Suppressor macrophage (primary cell): ENCODE data around the gene CASP2.

ENCODE experiments used
- DNase-seq, 4 experiments: peaks; one replicate each; pipeline ENCODE4 v3.0.0-alpha.2; 2020 to 2022

CASP2 gene

GRCh38 chr7:143296686-143297085 is 8.5 kb downstream of the CASP2 start:
- DNase-seq: no peak

GRCh38 chr7:143299346-143299745 is 11.2 kb downstream of the CASP2 start:
- no peak for DNase-seq

DNA sequence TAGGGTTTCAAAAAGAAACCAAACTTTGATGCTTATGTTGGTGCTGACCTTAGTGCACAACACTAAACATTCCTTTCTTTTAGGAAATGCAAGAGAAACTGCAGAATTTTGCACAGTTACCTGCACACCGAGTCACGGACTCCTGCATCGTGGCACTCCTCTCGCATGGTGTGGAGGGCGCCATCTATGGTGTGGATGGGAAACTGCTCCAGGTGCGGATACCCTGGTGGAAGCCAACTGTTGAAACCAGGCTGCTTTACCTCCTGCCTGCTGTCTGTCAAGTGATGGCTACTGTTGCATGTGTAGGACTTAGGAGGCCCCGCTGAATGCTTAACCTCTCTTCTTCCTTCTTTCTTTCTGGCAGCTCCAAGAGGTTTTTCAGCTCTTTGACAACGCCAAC is 11.7 kb downstream of the CASP2 start:
- peak in 1 of 4 experiments; percentile 37 for DNase-seq

DNA sequence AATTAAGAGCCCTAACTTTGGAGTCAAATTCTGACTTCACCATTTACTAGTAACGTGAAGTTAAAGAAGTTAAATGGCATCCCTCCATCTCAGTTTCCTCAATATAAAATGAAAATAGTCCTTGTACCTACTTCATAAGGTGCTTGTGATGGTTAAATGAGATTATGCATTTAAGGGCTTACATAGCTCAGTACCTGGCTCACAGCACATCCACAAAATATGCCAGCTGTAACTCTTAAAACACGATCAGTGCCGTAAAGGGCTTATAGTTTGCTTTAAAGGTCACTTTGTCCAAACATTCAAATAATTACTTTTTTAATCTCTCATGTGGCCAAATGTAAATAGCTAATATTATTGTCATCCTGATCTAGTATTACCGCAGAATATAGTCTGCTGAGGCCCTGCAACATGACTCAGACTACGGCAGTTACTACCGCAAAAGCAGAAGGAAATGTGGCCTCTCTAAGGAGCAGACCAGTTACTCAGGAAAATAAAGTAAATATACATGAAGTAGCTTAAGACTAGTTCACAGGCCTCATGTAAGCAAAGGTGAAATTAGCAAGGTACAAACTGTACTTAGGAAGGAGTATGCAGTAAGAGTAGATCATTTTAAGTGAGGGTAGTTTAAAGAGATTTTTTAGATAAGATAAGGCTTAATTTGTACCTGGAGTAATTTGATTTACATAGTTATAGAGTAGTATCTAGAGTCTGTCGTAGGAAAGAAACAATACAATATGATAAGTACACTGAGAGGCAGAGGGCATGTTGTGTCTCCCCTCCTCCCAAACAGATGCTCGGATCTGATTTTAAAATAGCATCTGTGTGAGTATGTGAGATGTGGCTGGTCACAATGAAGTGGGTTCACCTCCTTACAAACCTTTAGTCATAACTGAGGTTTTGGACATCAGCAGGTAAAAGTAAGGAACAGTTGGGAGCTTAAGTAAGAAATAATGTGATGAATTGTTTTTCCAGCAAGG is 13.1 kb downstream of the CASP2 start:
- DNase-seq: peak; percentile 57 to 81 (median 77)

GRCh38 chr7:143303733-143304132 is 15.6 kb downstream of the CASP2 start:
- DNase-seq: no peak

- DNase-seq: no peak
Observed at GRCh38 chr7:143304938-143305337, 16.8 kb downstream of the CASP2 start.

GRCh38 chr7:143305423-143306070 is 17.4 kb downstream of the CASP2 start:
- peak; percentile 72 to 89 (median 82) for DNase-seq

- DNase-seq: no peak
Observed at GRCh38 chr7:143308632-143309031, 20.5 kb downstream of the CASP2 start.

DNA sequence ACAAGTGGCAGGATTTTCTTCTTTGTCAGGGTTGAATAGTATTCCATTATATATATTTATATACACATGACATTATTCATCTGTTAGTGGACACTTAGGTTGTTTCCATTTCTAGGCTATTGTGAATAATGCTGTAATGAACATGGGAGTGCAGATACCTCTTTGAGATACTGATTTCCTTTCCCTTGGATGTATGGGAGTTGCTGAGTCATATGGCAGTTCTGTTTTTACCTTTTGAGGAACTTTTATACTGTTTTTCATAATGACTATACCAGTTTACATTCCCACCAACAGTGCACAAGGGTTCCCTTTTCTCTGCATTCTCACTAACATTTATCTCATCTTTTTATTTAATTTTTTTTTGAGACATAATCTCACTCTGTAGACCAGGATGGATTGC is 26.0 kb downstream of the CASP2 start:
- peak in 3 of 4 experiments; percentile 25 to 69 (median 64) for DNase-seq

GRCh38 chr7:143315776-143316175 is 27.6 kb downstream of the CASP2 start, which contains the start of gene CLCN1:
CLCN1 (plus strand) TSS chr7:143316111; CDS start chr7:143316213, 102 bp downstream.
- no peak for DNase-seq

DNA sequence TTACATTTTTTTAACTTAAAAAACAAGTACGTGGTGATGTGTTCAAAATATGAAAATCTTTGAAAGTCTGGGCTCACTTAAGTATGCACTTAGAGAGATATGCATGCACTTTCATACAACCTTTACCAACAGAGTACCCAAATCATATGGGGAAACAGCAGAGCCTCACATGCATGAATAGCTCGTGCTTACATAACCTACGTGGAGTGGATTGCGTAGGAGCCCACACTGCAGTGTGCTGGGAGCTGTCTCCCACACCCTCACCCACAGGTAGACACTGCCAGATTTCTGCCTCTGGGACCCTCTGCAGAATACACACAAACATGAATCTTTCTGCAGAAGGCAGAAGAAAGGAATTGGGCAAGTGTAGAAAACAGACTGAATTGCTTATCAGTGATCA is 28.3 kb downstream of the CASP2 start:
- peak in 3 of 4 experiments; percentile 50 to 61 (median 60) for DNase-seq

- peak; percentile 72 to 89 (median 84) for DNase-seq
Observed at GRCh38 chr7:143318661-143319060, 30.5 kb downstream of the CASP2 start.

GRCh38 chr7:143320620-143321019 is 32.5 kb downstream of the CASP2 start:
- DNase-seq: no peak

DNA sequence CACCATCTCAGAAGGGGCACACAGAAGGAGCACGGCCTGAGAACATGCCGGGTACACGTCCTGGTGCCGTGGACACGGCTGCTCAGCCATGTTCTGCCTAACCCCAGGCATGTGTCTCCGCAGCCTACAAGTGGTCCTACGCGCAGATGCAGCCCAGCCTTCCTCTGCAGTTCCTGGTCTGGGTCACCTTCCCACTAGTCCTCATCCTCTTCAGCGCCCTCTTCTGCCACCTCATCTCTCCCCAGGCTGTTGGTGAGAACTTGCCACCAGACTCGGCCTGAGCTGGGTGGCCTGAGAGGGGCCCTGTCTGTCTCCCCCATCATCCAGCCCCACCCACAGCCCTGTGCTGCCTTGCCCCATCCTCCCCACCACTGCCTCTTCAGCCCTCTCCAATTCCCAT is 33.1 kb downstream of the CASP2 start:
- DNase-seq: no peak

DNA sequence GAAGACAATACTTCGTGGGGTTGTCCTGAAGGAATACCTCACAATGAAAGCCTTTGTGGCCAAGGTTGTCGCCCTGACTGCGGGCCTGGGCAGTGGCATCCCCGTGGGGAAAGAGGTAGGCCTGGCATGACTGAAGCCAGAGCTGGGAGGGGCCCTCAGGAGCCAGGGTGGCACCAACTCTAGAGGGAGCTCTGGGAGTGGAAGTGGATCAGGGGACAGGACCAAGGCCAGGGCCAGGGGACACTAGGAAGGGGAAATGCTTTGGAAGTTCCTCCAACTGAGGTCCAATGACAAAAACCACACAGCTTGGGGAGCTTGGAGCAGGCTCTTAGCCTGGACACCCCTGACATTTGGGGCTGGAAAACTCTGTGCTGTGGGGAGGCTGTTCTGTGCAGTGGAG is 33.6 kb downstream of the CASP2 start:
- DNase-seq: peak; percentile 78 to 91 (median 88)

GRCh38 chr7:143322760-143323633 is 34.8 kb downstream of the CASP2 start:
- DNase-seq: peak in 1 of 4 experiments; percentile 29

DNA sequence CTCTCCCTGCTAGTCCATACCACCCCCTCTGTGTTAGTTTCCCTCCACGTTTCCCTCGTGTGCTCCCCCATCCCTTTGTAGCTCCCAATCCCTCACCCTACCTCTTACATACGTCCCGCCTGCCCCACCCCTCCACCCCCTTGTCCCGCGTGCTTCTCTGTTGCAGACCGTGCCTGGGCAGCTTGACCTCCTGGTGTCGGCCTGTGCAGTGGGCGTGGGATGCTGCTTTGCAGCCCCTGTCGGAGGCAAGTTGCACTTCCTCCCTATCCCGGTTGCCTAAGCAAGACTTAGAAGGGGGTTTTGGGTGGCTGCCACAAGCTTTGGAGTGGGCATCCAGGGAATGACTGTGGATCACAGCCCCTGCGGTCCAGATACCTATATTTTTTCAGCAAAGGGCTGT is 35.5 kb downstream of the CASP2 start:
- peak in 3 of 4 experiments; percentile 63 to 82 (median 66) for DNase-seq

- no peak for DNase-seq
Observed at GRCh38 chr7:143325240-143325639, 37.1 kb downstream of the CASP2 start.

DNA sequence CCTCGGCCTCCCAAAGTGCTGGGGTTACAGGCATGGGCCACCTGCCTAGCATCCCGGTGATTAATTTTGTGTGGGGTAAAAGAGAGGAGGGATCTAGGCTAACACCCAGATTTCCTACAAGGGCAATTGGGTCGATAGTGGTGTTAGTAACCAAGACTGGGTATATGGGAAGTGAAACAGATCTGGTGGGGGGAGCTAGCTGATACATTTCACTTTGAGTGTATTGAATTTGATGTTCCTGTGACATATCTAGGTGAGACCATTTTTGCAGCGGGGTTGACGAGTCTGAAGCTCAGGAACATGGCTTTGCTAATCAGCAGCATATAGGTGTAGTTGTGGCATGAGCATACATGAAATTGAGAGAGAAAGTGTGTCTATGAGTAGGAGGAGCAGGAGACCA is 39.8 kb downstream of the CASP2 start:
- DNase-seq: no peak

DNA sequence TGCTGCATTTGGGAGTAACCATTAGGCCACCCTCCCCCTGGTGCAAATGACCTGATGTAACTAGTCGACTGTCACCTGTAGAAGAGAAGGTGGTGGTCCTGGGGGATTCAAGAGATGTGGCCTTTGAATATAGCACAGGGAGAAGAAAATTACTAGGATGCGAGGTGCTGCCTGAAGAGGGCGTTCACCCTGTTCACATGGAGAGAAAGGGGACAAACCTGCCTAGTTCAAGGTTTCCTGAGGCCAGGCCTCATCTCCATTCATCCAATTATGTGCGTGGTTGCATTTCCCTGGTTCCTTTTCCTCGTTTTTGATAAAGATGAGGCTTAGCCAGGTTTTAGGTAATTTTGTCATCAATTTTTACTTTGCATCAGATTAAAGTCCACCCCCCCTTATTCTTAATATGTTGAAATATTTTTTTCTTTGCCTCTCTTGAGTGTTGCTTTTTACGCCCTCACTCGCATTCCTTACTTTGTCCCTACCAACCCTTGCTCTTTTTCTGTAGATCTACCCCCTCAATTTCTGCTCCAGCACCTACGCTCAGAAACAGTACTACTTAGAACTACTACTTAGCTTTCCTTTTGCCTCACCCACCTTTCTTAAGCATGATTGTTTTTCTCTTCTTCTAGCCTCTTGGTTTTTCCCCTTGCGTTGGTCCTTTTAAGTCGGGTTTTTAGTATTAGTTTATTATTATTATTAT is 41.5 kb downstream of the CASP2 start:
- no peak for DNase-seq

DNA sequence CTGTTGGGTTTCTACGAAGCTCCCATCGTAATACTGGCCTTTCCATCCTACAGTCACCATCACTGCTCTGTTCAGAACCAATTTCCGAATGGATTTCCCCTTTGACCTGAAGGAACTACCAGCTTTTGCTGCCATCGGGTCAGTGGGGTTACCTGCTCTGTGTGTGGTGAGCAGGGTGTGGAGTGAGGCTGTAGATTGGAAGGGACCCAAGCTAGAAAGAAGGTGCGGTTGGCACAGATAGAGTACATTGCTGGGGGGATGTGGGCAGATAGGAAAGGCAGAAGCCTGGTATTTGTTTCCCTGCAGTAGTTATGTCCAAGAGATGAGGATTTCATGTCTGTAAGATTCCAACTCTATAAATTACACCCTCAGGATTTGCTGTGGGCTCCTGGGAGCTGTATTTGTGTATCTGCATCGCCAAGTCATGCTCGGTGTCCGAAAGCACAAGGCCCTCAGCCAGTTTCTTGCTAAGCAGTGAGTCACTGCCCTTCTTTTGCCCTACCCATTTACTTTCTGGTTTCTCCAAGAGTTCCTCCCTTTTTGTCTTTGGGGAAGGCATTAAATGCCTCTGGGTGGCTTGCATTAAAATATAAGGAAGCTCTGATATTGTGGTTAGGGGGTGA is 43.1 kb downstream of the CASP2 start:
- peak; percentile 65 to 83 (median 78) for DNase-seq
